DND-41 (cell line): Measurements from ENCODE around the gene MYRIP.

Experiments
- ATAC-seq: fragments of 200-7000 bp; cut with Tn5 transposase; 3 replicates; pipeline ENCODE4 v1.9.1; 2021; ENCODE audit warnings: low read depth; ENCODE audit not compliant: insufficient read depth
- DNase-seq: peaks from one replicate; pipeline ENCODE4 v3.0.0-alpha.2; 2020
- H2AFZ ChIP-seq: 2 replicates; pipeline ENCODE4 v1.6.0; 2012; ENCODE audit warnings: low read depth, low read length
- H3K27ac ChIP-seq: 2 replicates; pipeline ENCODE4 v1.5.1; 2012; ENCODE audit warnings: low read length, inconsistent platforms
- H3K27me3 ChIP-seq: fragments of 200-600 bp; sonication (generic); 2 replicates; pipeline ENCODE4 v1.6.0; 2012; ENCODE audit warnings: low read length, mild to moderate bottlenecking, inconsistent platforms; ENCODE audit not compliant: insufficient read depth, poor library complexity
- H3K36me3 ChIP-seq: 2 replicates; pipeline ENCODE4 v1.5.1; 2012; ENCODE audit warnings: low read length, inconsistent platforms; ENCODE audit not compliant: insufficient read depth
- H3K4me1 ChIP-seq: 2 replicates; pipeline ENCODE4 v1.5.1; 2012; ENCODE audit warnings: mild to moderate bottlenecking, low read length; ENCODE audit not compliant: insufficient read depth
- H3K4me2 ChIP-seq: 2 replicates; pipeline ENCODE4 v1.6.0; 2012; ENCODE audit warnings: mild to moderate bottlenecking, moderate library complexity, low read length, inconsistent platforms; ENCODE audit not compliant: insufficient read depth
- H3K4me3 ChIP-seq, 2 experiments: fragments of 200-600 bp in 1 of 2; shearing (Covaris generic) in 1 of 2; 2 replicates each; pipeline ENCODE4 v1.5.1; 2012 to 2016; ENCODE audit warnings: inconsistent platforms in 2 of 2, low read length in 2 of 2, mild to moderate bottlenecking in 2 of 2, low read depth in 1 of 2, moderate library complexity in 1 of 2
- H3K79me2 ChIP-seq: 2 replicates; pipeline ENCODE4 v1.6.0; 2012; ENCODE audit warnings: low read length, inconsistent platforms; ENCODE audit not compliant: insufficient read depth
- H3K9ac ChIP-seq: 2 replicates; pipeline ENCODE4 v1.6.0; 2012; ENCODE audit warnings: low read depth, mild to moderate bottlenecking, inconsistent platforms, low read length, moderate library complexity
- H3K9me3 ChIP-seq: 2 replicates; pipeline ENCODE4 v1.5.1; 2012; ENCODE audit warnings: low read length, moderate library complexity, mild to moderate bottlenecking, inconsistent platforms; ENCODE audit not compliant: insufficient read depth, severe bottlenecking
- H4K20me1 ChIP-seq: 2 replicates; pipeline ENCODE4 v1.6.0; 2012; ENCODE audit warnings: low read length; ENCODE audit not compliant: insufficient read depth
- CTCF ChIP-seq: IDR thresholded peaks from 2 replicates; pipeline ENCODE4 v1.5.1; 2012; ENCODE audit warnings: borderline replicate concordance, low read length, moderate library complexity, mild to moderate bottlenecking; ENCODE audit not compliant: poor library complexity, severe bottlenecking; ENCODE audit errors: extremely low read depth
- EZH2 ChIP-seq: IDR thresholded peaks from 3 replicates; pipeline ENCODE4 v1.6.1; 2012; ENCODE audit warnings: borderline replicate concordance, low read depth, mild to moderate bottlenecking, moderate library complexity, low read length, inconsistent platforms; ENCODE audit not compliant: severe bottlenecking

Gene MYRIP

GRCh38 chr3:40057786-40058185, 248.4 kb downstream of the MYRIP start:
- H3K27me3 ChIP-seq: no peaks in the 10 kb centered on the region
- H3K4me1 ChIP-seq: no peaks in the 10 kb centered on the region
- no peaks in the 10 kb centered on the region for H3K79me2 ChIP-seq
- no peak overlapping the region for H3K27ac ChIP-seq
- no peak overlapping the region for H2AFZ ChIP-seq
- H4K20me1 ChIP-seq: no peaks in the 10 kb centered on the region
- no peak overlapping the region; a peak in 1 of 4 replicates for H3K4me3 ChIP-seq
- TF ChIP-seq CTCF: no peak
- no peak for TF ChIP-seq EZH2
- no peak overlapping the region for H3K4me2 ChIP-seq
- H3K9me3 ChIP-seq: no peaks in the 10 kb centered on the region
- DNase-seq: no peak
- H3K9ac ChIP-seq: no peak overlapping the region
- no peaks in the 10 kb centered on the region for H3K36me3 ChIP-seq
- ATAC-seq: no peak

- Histone ChIP-seq H3K27ac (no peak overlapping the region), H3K4me2 (no peak overlapping the region)
- ATAC-seq: no peak
These were observed 259.2 kb downstream of the MYRIP start for GRCh38 chr3:40068636-40069035.

GRCh38 chr3:40070816-40071215, 261.4 kb downstream of the MYRIP start:
- peaks cover 3% of the 10 kb centered on the region; the same call in 1 of the 2 replicates for H3K4me1 ChIP-seq
- no peak overlapping the region for H3K4me2 ChIP-seq
- no peaks in the 10 kb centered on the region for H3K9me3 ChIP-seq
- no peak overlapping the region for H3K9ac ChIP-seq
- TF ChIP-seq EZH2 (no peak), CTCF (no peak)
- no peak overlapping the region for H3K4me3 ChIP-seq
- ATAC-seq (no peak), DNase-seq (no peak)
- H4K20me1 ChIP-seq: no peaks in the 10 kb centered on the region
- no peaks in the 10 kb centered on the region for H3K36me3 ChIP-seq
- H2AFZ ChIP-seq: no peak overlapping the region
- H3K79me2 ChIP-seq: no peaks in the 10 kb centered on the region
- peaks cover 7% of the 10 kb centered on the region for H3K27me3 ChIP-seq
- no peak overlapping the region for H3K27ac ChIP-seq

More at GRCh38 chr3:40068636-40069035, 259.2 kb downstream of the MYRIP start:
- H3K79me2 ChIP-seq: no peaks in the 10 kb centered on the region
- no peaks in the 10 kb centered on the region for H3K36me3 ChIP-seq
- DNase-seq: no peak
- no peak for TF ChIP-seq EZH2
- no peak for TF ChIP-seq CTCF
- peaks cover 7% of the 10 kb centered on the region for H3K27me3 ChIP-seq
- peaks cover 3% of the 10 kb centered on the region; the same call in 1 of the 2 replicates for H3K4me1 ChIP-seq
- H3K4me3 ChIP-seq: no peak overlapping the region
- H3K9me3 ChIP-seq: no peaks in the 10 kb centered on the region
- no peak overlapping the region for H2AFZ ChIP-seq
- H3K9ac ChIP-seq: no peak overlapping the region
- no peaks in the 10 kb centered on the region for H4K20me1 ChIP-seq
